Activated B cell treated with CpG ODN at 0.5 μM for 24 hours (primary cell): ENCODE measurements around the gene METTL16. TPM values are rescaled to one million over a fixed set of nuclear protein-coding genes. Genes with fewer than 3 reads are reported as not detected.
A peak's percentile ranks its signal among the peaks of the same experiment; 100 is the strongest.

Experiments
- ATAC-seq: fragments of 200-7000 bp; cut with Tn5 transposase; one replicate; pipeline ENCODE4 v1.10.0; 2021; ENCODE audit warnings: low read depth, mild to moderate bottlenecking, moderate library complexity
- CTCF ChIA-PET: fragments of 350-600 bp; sonication (Branson Sonifier 250); formaldehyde crosslinking; loops from one replicate; lab custom pipeline; 2021; ENCODE audit warnings: antibody characterized with exemption; lab: Charles Lee
- POLR2A ChIA-PET: fragments of 350-600 bp; sonication (Branson Sonifier 250); formaldehyde crosslinking; loops from one replicate; lab custom pipeline; 2021; ENCODE audit warnings: antibody characterized with exemption; lab: Charles Lee
- DNase-seq: peaks from one replicate; pipeline ENCODE4 v3.0.0; 2022
- H3K27ac Mint-ChIP-seq: one replicate; pipeline ENCODE4 v1.8.0; 2020; ENCODE audit warnings: mixed read lengths
- H3K27me3 Mint-ChIP-seq: one replicate; pipeline ENCODE4 v1.8.0; 2021; ENCODE audit warnings: mixed read lengths
- H3K36me3 Mint-ChIP-seq: one replicate; pipeline ENCODE4 v1.8.0; 2021; ENCODE audit warnings: low read depth, mixed read lengths
- H3K4me1 Mint-ChIP-seq: one replicate; pipeline ENCODE4 v1.8.0; 2021; ENCODE audit warnings: mixed read lengths
- H3K4me3 Mint-ChIP-seq: one replicate; pipeline ENCODE4 v1.8.0; 2020; ENCODE audit warnings: mild to moderate bottlenecking, mixed read lengths
- H3K9me3 Mint-ChIP-seq: one replicate; pipeline ENCODE4 v1.8.0; 2020; ENCODE audit warnings: mixed read lengths
- CTCF ChIP-seq: fragments of 200-600 bp; IDR thresholded peaks from one replicate; pipeline ENCODE4 v1.8.0; 2022; ENCODE audit warnings: antibody characterized with exemption, mild to moderate bottlenecking
- intact Hi-C: fragments of 100-400 bp; cut with micrococcal nuclease; formaldehyde crosslinking; loops from one replicate; pipeline ENCODE4 v1.15.1; 2024
- total RNA-seq: library from RNA; stranded (reverse); gene quantifications from 2 replicates; pipeline ENCODE4 v1.2.3, GENCODE V29; 2022

The METTL16 gene
- total RNA-seq, 1 donor from 2014 or later = 57.2 TPM

DNA sequence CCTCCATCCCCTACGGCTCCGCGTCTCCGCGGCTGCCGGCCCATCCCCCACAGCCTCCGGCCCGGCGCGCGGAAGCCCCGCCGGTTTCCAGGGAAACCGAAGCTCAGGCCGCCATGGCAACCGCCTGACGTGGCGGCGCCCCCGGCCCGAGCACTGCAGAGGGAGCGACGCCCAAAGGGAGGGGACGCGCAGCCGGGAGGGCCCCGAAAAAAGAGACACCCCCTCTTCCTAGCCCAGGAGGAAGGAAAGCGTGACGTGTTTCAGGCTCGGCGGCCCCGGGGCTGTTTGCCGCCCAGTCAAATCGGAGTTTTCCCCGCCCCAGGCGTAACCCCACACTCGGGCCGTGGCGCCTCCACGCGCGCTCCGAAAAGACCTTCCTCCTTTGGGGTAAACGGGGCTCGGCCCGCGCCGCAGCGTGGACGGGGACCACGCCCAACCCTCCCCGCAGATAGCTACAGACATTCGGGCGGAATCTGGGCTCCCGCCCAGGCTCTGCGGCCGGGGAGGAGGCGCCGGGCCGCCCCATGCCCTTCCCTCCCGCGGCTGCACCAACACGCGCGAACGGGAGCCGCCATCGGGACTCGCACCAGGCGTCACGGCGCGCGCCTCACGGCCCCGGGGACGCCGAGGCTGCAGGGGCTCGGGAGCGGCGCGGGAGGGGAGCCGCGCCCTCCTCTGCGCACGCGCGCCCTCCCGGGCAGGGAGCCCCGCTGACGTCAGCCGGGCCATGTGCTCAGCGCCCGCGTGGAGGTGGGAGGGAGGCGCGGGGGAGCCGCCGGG, 118.3 kb downstream of the METTL16 start:
- ATAC-seq = peak; percentile 46
- ChIA-PET CTCF (interaction anchor here (1.6 to 2.9 kb wide), 2 partner anchors 8 to 11 kb away, joined by 6 to 36 read pairs; no protein-coding TSS in a partner anchor), POLR2A (interaction anchor here (0.6 to 4.4 kb wide), 10 partner anchors 9 to 1367 kb away, joined by 3 to 103 read pairs (median 6); partner anchors contain the start of genes MNT, PAFAH1B1, SMG6 and SRR)
- H3K36me3 Mint-ChIP-seq = peaks cover 7% of the 10 kb centered on the region
- H3K27me3 Mint-ChIP-seq = no peaks in the 10 kb centered on the region
- peak overlapping the region; percentile 86 for H3K4me3 Mint-ChIP-seq
- no peak for TF ChIP-seq CTCF
- H3K4me1 Mint-ChIP-seq = peaks cover 59% of the 10 kb centered on the region
- peak; percentile 89 for DNase-seq
- H3K9me3 Mint-ChIP-seq = no peaks in the 10 kb centered on the region
- peak overlapping the region; percentile 85 for H3K27ac Mint-ChIP-seq
- intact Hi-C loops = loop anchor here (2.0 kb wide), 2 partner anchors 57 to 317 kb away; partner anchors contain the start of genes CLUH, SGSM2 and TSR1

GRCh38 chr17:2392252-2393173, 119.2 kb downstream of the METTL16 start:
- ChIA-PET POLR2A (interaction anchor here (0.5 to 4.4 kb wide), 18 partner anchors 9 to 1368 kb away, joined by 3 to 103 read pairs (median 4); partner anchors contain the start of genes MNT, PAFAH1B1, SMG6 and SRR), CTCF (interaction anchor here (1.6 to 2.9 kb wide), 3 partner anchors 9 to 23 kb away, joined by 6 to 36 read pairs (median 23); no protein-coding TSS in a partner anchor)
- TF ChIP-seq CTCF = no peak
- ATAC-seq (peak; percentile 69), DNase-seq (peak; percentile 99)
- peak overlapping the region; percentile 98 for H3K27ac Mint-ChIP-seq
- H3K36me3 Mint-ChIP-seq = peaks cover 14% of the 10 kb centered on the region
- peaks cover 50% of the 10 kb centered on the region for H3K4me1 Mint-ChIP-seq
- H3K9me3 Mint-ChIP-seq = no peaks in the 10 kb centered on the region
- peak overlapping the region; percentile 98 for H3K4me3 Mint-ChIP-seq
- no peaks in the 10 kb centered on the region for H3K27me3 Mint-ChIP-seq
- intact Hi-C loops = loop anchor here (1.0 to 2.0 kb wide), 4 partner anchors 9 to 318 kb away; partner anchors contain the start of genes CLUH, MNT, SGSM2 and TSR1

DNA sequence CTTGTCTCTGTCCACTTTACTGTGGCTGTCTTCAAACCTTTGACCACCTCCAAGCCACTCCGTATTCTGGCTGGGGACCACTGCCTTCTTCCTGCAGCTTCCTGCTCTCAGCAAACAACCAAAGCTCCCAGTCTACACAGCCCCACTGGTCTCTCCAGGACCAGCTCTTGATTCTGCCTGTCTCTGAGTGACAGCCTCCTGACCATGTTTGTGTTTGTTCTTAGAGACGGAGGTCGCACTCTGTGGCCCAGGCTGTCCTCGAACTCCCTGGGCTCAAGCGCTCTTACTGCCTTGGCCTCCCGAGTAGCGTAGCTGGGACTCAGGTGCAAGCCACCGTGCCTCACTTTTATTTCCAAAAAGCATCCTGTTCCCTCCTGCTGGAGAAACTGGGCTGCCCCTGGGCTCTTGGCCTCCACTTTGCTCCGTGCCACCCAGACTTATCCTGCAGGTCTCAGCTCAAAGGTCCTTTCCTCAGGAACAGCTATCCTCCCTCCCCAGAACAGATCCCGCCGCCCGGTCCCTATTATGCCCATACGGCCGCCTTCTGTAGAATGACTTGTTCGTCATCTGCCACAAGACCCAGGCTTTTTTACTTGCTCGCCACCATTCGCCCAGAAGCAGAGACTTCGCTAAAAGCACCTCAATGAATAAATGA, 120.0 kb downstream of the METTL16 start:
- H3K9me3 Mint-ChIP-seq = no peaks in the 10 kb centered on the region
- no peak for ATAC-seq
- ChIA-PET POLR2A (interaction anchor here (0.5 to 4.4 kb wide), 14 partner anchors 8 to 395 kb away, joined by 3 to 103 read pairs (median 4); partner anchors contain the start of genes MNT, PAFAH1B1, SMG6 and SRR), CTCF (interaction anchor here (0.8 to 2.9 kb wide), 4 partner anchors 9 to 24 kb away, joined by 3 to 36 read pairs (median 14); no protein-coding TSS in a partner anchor)
- DNase-seq = no peak
- peaks cover 42% of the 10 kb centered on the region for H3K4me1 Mint-ChIP-seq
- TF ChIP-seq CTCF = no peak
- no peaks in the 10 kb centered on the region for H3K27me3 Mint-ChIP-seq
- H3K4me3 Mint-ChIP-seq = peak overlapping the region; percentile 98
- intact Hi-C loops = loop anchor here (1.0 to 2.0 kb wide), 4 partner anchors 9 to 319 kb away; partner anchors contain the start of genes CLUH, MNT, SGSM2 and TSR1
- H3K27ac Mint-ChIP-seq = peak overlapping the region; percentile 98
- peaks cover 21% of the 10 kb centered on the region for H3K36me3 Mint-ChIP-seq

DNA sequence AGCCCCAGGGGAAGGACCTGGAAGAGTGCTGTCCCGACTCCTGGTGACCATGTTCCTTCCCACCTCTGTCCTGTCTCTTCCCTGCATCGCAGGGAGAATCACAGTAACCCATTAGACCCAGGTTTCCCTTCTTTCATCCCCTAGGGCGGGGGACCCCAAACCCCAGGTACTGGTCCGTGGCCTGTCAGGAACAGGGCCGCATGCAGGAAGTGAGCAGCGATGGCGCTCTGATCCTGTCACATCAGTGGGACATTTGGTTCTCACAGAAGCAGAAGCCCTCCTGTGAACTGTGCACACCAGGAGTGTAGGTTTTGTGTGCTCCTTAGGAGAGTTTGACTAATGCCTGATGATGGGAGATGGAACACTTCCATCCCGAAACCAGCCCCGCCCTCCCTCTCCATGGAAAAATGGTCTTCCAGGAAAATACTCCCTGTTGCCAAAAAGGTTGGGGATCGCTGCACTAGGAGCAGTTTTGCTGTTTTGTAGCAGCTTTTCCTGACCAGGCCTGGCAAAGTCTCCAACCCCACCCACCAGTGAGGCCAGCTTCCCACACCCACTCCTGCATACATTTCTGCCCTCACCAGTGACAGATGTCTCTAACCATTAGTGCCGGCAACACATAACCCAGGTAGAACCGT, 121.4 kb downstream of the METTL16 start:
- no peaks in the 10 kb centered on the region for H3K9me3 Mint-ChIP-seq
- no peak for TF ChIP-seq CTCF
- no peak for ATAC-seq
- peak overlapping the region; percentile 73 for H3K27ac Mint-ChIP-seq
- POLR2A ChIA-PET = interaction anchor here (1.6 to 4.4 kb wide), 2 partner anchors 9 to 12 kb away, joined by 5 to 103 read pairs; partner anchors contain the start of gene MNT
- peak overlapping the region; percentile 38 for H3K4me3 Mint-ChIP-seq
- intact Hi-C loops = no loop called here
- H3K36me3 Mint-ChIP-seq = peaks cover 25% of the 10 kb centered on the region
- no peaks in the 10 kb centered on the region for H3K27me3 Mint-ChIP-seq
- DNase-seq = no peak
- H3K4me1 Mint-ChIP-seq = peaks cover 30% of the 10 kb centered on the region
- CTCF ChIA-PET = interaction anchor here (2.4 kb wide), 1 partner anchor 25 kb away, joined by 23 read pairs; no protein-coding TSS in a partner anchor
